ENCODE results near the gene OCA2.
"Not testable (repeated sequence)": the region's sequence is repeated elsewhere in the genome, so short reads cannot be mapped to it uniquely, and the experiment has no call there.

Gene OCA2

GRCh38 chr15:27853624-27854455 is 245.3 kb downstream of the OCA2 start:
- Histone ChIP-seq H3K9me3 (ENCODE audit: control insufficient read depth, insufficient read depth, low read length) (peaks cover 6% of the 10 kb centered on the region; the same call in 1 of the 2 replicates), H3K27ac (ENCODE audit: low read depth, low read length) (no peak overlapping the region), H3K4me1 (ENCODE audit: control insufficient read depth, insufficient read depth, low read length) (no peaks in the 10 kb centered on the region), H3K27me3 (ENCODE audit: control insufficient read depth, insufficient read depth, low read length) (no peaks in the 10 kb centered on the region), H3K4me3 (ENCODE audit: low read depth, low read length) (no peak overlapping the region), H3K9ac (ENCODE audit: low read depth, low read length) (no peak overlapping the region), H3K36me3 (ENCODE audit: control insufficient read depth, insufficient read depth, low read length) (no peaks in the 10 kb centered on the region)

GRCh38 chr15:27851858-27852210 is 247.3 kb downstream of the OCA2 start:
- Histone ChIP-seq H3K27ac (ENCODE audit: low read depth, low read length) (no peak overlapping the region), H3K9ac (ENCODE audit: low read depth, low read length) (no peak overlapping the region), H3K4me1 (ENCODE audit: control insufficient read depth, insufficient read depth, low read length) (no peaks in the 10 kb centered on the region), H3K9me3 (ENCODE audit: control insufficient read depth, insufficient read depth, low read length) (0 out of 2 replicates have a peak, but pooled peaks cover 3% of the 10 kb centered on the region), H3K27me3 (ENCODE audit: control insufficient read depth, insufficient read depth, low read length) (no peaks in the 10 kb centered on the region), H3K36me3 (ENCODE audit: control insufficient read depth, insufficient read depth, low read length) (no peaks in the 10 kb centered on the region), H3K4me3 (ENCODE audit: low read depth, low read length) (no peak overlapping the region)

DNA sequence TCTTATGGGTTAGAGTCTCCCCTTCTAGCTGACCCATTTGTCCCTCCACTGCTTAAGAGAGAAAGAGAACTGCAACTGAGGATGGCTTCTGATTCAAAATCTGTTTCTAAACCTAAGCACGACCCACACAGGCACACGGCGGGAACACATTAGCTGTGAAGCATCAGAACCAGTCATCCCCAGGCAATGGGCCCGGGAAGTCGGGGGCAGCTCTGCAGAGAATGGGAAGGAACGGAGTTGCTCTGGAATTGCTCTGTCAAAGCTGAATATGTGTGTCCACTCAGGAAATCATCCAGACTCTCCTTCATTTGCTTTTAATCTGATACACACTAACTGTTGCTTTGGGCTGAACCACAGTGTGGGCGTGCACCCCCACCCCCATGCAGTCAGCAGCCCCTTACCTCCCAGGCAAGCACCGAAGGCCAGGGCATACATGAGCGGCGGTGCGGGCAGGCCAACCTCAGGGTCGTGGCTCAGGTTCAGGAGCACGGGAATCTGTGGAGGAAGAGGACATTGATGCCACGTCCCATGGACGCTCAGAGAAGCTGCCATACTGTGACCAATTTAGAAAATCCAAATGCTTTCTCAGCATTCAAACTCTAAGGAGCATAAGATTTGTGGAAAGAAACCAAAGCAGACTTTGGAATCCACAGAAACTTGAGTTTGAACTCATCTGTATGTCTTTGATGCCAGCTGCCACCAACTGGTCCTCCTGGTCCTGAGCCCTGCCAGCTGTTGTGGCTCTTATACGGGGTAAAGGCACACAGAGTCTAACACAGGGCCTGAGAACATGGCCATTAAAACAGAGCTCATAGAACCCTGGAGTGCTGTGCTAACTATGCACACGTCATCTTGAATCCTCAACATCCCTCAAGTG is 247.9 kb downstream of the OCA2 start:
- Histone ChIP-seq H3K9me3 (ENCODE audit: control insufficient read depth, insufficient read depth, low read length) (0 out of 2 replicates have a peak, but pooled peaks cover 3% of the 10 kb centered on the region), H3K9ac (ENCODE audit: low read depth, low read length) (no peak overlapping the region), H3K4me3 (ENCODE audit: low read depth, low read length) (no peak overlapping the region), H3K4me1 (ENCODE audit: control insufficient read depth, insufficient read depth, low read length) (no peaks in the 10 kb centered on the region), H3K27me3 (ENCODE audit: control insufficient read depth, insufficient read depth, low read length) (no peaks in the 10 kb centered on the region), H3K27ac (ENCODE audit: low read depth, low read length) (no peak overlapping the region), H3K36me3 (ENCODE audit: control insufficient read depth, insufficient read depth, low read length) (no peaks in the 10 kb centered on the region)

GRCh38 chr15:27850050-27850449 is 249.1 kb downstream of the OCA2 start:
- H3K4me1 ChIP-seq (ENCODE audit: control insufficient read depth, insufficient read depth, low read length), result no peaks in the 10 kb centered on the region
- H3K4me3 ChIP-seq (ENCODE audit: low read depth, low read length), result no peak overlapping the region
- H3K9me3 ChIP-seq (ENCODE audit: control insufficient read depth, insufficient read depth, low read length), result 0 out of 2 replicates have a peak, but pooled peaks cover 3% of the 10 kb centered on the region
- H3K27me3 ChIP-seq (ENCODE audit: control insufficient read depth, insufficient read depth, low read length), result no peaks in the 10 kb centered on the region
- H3K27ac ChIP-seq (ENCODE audit: low read depth, low read length), result no peak overlapping the region
- H3K36me3 ChIP-seq (ENCODE audit: control insufficient read depth, insufficient read depth, low read length), result no peaks in the 10 kb centered on the region
- H3K9ac ChIP-seq (ENCODE audit: low read depth, low read length), result no peak overlapping the region

DNA sequence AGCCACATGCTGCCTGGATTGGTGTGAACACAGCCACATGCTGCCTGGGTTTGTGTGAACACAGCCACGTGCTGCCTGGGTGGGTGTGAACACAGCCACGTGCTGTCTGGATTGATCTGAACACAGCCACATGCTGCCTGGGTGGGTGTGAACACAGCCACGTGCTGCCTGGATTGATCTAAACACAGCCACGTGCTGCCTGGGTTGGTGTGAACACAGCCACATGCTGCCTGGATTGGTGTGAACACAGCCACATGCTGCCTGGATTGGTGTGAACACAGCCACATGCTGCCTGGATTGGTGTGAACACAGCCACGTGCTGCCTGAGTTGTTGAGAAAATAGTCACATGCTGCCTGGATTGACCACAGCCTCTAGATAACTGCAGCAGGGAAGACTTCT is 250.2 kb downstream of the OCA2 start:
- H3K36me3 ChIP-seq (ENCODE audit: control insufficient read depth, insufficient read depth, low read length); H3K9me3 ChIP-seq (ENCODE audit: control insufficient read depth, insufficient read depth, low read length); H3K27ac ChIP-seq (ENCODE audit: low read depth, low read length): not testable (repeated sequence)

DNA sequence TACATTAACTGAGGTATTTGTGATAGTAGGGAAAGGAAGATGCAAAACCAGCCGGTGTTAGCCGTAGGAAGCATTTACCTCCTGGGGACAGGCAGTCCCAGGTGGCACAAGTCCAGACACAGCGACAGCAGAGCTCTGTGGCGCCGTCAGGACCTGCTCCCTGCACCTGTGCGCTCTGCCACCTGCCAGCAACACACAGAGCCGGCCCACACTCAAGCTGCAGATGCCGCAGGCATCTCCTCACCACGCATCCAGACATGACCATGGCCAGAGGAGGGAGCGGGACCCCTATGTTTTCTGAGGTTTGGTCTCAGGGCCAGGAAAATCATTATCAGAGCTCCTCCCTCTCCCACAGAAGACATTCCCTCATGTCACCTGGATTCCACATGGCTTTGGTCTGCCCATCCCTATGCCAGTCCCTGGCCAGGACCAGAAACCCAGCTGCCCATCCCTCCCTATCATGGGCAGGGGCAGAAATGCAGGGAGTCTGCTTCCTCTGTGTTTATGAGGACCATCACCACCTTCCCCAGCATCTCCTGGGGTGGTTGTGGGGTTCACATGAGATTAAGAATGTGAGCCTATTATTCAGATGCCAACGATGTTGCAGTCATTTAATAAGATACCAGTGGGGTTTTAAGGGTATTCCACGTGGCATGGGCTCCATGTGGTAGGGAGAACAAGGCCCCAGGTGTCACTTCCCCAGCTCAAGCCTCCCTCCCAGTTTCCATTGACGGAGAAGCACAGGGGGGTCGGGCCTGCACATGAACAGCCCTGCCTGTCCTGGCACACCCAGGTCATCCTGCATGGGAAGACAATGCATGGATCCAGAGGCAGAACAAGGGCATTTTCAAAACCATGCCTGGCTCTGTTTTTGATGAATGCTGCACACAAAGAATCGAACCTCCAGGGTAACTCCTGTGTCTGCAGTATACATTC is 251.1 kb downstream of the OCA2 start:
- Histone ChIP-seq H3K27me3 (ENCODE audit: control insufficient read depth, insufficient read depth, low read length) (no peaks in the 10 kb centered on the region), H3K9ac (ENCODE audit: low read depth, low read length) (no peak overlapping the region), H3K4me1 (ENCODE audit: control insufficient read depth, insufficient read depth, low read length) (no peaks in the 10 kb centered on the region), H3K4me3 (ENCODE audit: low read depth, low read length) (no peak overlapping the region), H3K27ac (ENCODE audit: low read depth, low read length) (no peak overlapping the region), H3K9me3 (ENCODE audit: control insufficient read depth, insufficient read depth, low read length) (0 out of 2 replicates have a peak, but pooled peaks cover 3% of the 10 kb centered on the region), H3K36me3 (ENCODE audit: control insufficient read depth, insufficient read depth, low read length) (no peaks in the 10 kb centered on the region)

More for the DNA sequence above, 250.2 kb downstream of the OCA2 start:
- not testable (repeated sequence) for H3K4me3 ChIP-seq (ENCODE audit: low read depth, low read length); H3K27me3 ChIP-seq (ENCODE audit: control insufficient read depth, insufficient read depth, low read length); H3K9ac ChIP-seq (ENCODE audit: low read depth, low read length); H3K4me1 ChIP-seq (ENCODE audit: control insufficient read depth, insufficient read depth, low read length)

DNA sequence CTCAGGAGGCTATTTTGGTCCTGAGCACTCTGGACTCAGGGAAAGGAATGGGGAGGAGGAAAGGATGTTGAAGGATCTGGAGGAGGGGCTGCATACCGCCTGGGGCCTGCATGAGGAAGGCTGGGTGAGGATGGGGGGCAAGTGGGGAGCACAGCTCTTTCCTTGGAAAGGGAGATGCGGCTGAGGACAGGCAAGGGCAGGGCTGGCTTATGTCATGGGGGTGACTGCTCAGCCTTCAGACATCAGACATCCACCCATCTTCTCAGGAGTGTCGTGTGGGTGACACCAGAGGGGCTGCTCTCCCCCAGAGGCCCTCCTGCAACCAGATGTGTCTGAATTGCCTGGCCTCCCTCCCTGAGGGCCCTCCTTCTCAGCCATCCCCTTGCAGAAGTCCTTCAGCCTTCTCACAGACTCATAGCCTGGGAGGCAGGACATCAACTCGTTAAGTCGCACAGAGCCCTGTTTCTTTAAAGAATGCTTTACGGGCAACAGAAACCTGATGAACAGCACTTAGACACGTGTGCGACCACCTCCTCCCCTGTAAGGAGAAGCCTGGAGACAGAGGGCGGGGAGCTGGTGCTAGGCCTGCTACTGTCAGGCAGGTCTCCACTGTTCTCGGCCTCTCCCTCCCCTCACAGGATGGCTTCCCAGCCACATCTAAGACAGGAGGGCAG is 252.3 kb downstream of the OCA2 start:
- H3K27me3 ChIP-seq (ENCODE audit: control insufficient read depth, insufficient read depth, low read length), result no peaks in the 10 kb centered on the region
- no peak overlapping the region for H3K27ac ChIP-seq (ENCODE audit: low read depth, low read length)
- 0 out of 2 replicates have a peak, but pooled peaks cover 3% of the 10 kb centered on the region for H3K9me3 ChIP-seq (ENCODE audit: control insufficient read depth, insufficient read depth, low read length)
- H3K4me3 ChIP-seq (ENCODE audit: low read depth, low read length), result no peak overlapping the region
- H3K9ac ChIP-seq (ENCODE audit: low read depth, low read length), result no peak overlapping the region
- H3K4me1 ChIP-seq (ENCODE audit: control insufficient read depth, insufficient read depth, low read length), result no peaks in the 10 kb centered on the region
- H3K36me3 ChIP-seq (ENCODE audit: control insufficient read depth, insufficient read depth, low read length), result no peaks in the 10 kb centered on the region

DNA sequence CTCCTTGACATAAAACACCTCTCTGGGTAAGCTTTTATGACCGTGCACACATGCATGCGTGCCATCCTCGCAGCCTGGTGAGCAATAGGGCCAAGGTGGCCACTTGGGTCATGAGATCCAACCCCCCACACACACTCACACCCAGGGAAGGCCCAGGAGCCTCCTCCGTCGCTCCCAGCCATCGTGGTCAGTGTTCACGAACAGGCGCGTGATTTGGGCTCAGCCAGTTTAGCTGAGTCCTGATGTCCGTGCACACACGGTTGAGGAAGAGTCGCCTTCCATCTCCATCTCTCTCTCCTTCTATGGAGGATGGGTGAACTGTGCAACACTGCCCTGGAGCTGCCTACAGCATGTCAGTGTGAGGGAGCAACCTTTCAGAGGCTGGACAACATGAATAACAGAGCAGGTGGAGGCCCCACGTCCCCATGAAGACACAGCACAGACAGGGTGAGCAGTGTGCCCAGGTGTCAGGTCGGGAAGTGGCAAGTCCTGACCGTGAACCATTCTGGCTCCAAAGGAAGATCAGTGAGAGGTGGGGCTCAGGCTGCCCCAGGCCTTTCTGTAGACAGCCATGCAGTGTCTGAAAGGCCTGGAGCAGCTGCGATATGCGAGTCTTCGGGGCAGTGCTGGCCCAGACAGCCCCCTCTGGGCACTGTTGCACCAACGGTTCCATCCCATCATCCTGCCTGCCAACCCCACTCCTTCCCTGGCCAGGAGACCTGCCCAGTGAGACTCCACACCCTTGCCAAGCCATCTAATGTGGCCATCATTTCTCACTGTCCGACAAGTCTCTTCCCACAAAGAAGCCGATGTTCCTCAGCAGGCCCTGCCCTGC is 253.4 kb downstream of the OCA2 start:
- H3K36me3 ChIP-seq (ENCODE audit: control insufficient read depth, insufficient read depth, low read length), result no peaks in the 10 kb centered on the region
- no peaks in the 10 kb centered on the region for H3K4me1 ChIP-seq (ENCODE audit: control insufficient read depth, insufficient read depth, low read length)
- no peak overlapping the region for H3K4me3 ChIP-seq (ENCODE audit: low read depth, low read length)
- H3K9ac ChIP-seq (ENCODE audit: low read depth, low read length), result no peak overlapping the region
- H3K27ac ChIP-seq (ENCODE audit: low read depth, low read length), result no peak overlapping the region
- H3K9me3 ChIP-seq (ENCODE audit: control insufficient read depth, insufficient read depth, low read length), result 0 out of 2 replicates have a peak, but pooled peaks cover 3% of the 10 kb centered on the region
- no peaks in the 10 kb centered on the region for H3K27me3 ChIP-seq (ENCODE audit: control insufficient read depth, insufficient read depth, low read length)

GRCh38 chr15:27844018-27844666 is 255.0 kb downstream of the OCA2 start:
- Histone ChIP-seq H3K27me3 (ENCODE audit: control insufficient read depth, insufficient read depth, low read length) (no peaks in the 10 kb centered on the region), H3K4me3 (ENCODE audit: low read depth, low read length) (no peak overlapping the region), H3K27ac (ENCODE audit: low read depth, low read length) (no peak overlapping the region), H3K9ac (ENCODE audit: low read depth, low read length) (no peak overlapping the region), H3K36me3 (ENCODE audit: control insufficient read depth, insufficient read depth, low read length) (no peaks in the 10 kb centered on the region), H3K4me1 (ENCODE audit: control insufficient read depth, insufficient read depth, low read length) (no peaks in the 10 kb centered on the region), H3K9me3 (ENCODE audit: control insufficient read depth, insufficient read depth, low read length) (no peaks in the 10 kb centered on the region)
